Measurements from ENCODE around the gene ANKFY1.

ANKFY1 gene

DNA sequence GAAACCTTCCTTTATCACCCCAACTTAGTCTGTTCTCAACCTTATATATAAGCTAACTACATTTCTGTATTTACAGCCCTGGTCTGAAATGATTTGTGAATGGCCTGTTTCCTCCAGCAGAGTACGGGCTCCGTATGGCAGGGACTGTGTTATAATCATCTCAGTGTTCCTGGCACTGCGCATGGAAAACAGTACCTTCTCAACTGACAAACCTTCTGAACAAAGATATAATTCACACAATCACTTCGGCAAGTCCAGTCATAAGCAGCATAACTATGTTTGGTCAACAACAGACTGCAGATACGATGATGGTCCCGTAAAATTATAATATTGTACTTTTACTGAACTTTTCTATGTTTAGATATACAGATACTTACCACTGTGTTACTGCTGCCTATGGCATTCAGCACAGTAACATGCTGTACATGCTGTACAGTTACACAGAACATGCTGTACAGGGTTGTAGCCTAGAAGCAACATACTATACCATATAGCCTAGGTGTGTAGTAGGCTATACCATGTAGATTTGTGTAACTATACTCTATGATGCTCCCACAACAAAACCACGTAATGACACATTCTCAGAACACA lies 30.0 kb downstream of the ANKFY1 start:
- no peak for DNase-seq (ENCODE audit: extremely low read depth, low read depth)
- TF ChIP-seq, protein P1, sequence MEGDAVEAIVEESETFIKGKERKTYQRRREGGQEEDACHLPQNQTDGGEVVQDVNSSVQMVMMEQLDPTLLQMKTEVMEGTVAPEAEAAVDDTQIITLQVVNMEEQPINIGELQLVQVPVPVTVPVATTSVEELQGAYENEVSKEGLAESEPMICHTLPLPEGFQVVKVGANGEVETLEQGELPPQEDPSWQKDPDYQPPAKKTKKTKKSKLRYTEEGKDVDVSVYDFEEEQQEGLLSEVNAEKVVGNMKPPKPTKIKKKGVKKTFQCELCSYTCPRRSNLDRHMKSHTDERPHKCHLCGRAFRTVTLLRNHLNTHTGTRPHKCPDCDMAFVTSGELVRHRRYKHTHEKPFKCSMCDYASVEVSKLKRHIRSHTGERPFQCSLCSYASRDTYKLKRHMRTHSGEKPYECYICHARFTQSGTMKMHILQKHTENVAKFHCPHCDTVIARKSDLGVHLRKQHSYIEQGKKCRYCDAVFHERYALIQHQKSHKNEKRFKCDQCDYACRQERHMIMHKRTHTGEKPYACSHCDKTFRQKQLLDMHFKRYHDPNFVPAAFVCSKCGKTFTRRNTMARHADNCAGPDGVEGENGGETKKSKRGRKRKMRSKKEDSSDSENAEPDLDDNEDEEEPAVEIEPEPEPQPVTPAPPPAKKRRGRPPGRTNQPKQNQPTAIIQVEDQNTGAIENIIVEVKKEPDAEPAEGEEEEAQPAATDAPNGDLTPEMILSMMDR (IDR thresholded peaks at IDR 0.05; ENCODE audit: low read depth, low read length, missing control alignments) = no peak
- H3K4me3 ChIP-seq (replicated peaks; ENCODE audit: low read depth, low read length) = no peak overlapping the region

DNA sequence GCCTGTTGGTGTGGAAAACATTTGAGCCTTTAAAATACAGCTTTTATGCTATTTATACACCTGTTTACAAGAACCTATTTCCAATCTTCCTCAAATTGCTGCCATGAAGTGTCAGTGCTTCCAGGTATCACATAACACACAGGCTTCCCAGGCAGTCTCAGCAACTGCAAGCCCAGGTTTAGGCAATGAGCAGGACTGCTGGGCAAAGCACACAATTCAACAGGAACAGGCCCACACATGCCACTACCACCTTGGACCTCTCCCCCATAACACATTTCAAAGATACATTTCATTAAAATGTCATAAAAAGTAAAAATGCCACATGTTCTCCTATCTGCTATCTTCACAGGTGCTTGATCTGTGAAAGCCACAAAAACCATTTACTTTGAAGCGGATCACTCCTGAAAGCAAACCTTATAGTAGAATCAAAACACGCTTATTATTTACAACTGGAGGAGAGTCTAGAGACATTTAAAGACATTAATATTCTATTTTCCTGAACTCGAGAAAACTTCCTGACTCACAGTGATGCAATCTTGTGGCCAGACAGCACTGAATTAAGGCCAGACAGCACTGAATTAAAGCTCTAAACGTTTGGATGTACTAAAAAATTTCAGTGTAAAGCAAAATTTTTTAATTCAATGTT lies 31.5 kb downstream of the ANKFY1 start:
- TF ChIP-seq, protein P1 (IDR thresholded peaks at IDR 0.05; ENCODE audit: low read depth, low read length, missing control alignments) = no peak
- DNase-seq (ENCODE audit: extremely low read depth, low read depth) = no peak
- H3K4me3 ChIP-seq (replicated peaks; ENCODE audit: low read depth, low read length) = no peak overlapping the region

DNA sequence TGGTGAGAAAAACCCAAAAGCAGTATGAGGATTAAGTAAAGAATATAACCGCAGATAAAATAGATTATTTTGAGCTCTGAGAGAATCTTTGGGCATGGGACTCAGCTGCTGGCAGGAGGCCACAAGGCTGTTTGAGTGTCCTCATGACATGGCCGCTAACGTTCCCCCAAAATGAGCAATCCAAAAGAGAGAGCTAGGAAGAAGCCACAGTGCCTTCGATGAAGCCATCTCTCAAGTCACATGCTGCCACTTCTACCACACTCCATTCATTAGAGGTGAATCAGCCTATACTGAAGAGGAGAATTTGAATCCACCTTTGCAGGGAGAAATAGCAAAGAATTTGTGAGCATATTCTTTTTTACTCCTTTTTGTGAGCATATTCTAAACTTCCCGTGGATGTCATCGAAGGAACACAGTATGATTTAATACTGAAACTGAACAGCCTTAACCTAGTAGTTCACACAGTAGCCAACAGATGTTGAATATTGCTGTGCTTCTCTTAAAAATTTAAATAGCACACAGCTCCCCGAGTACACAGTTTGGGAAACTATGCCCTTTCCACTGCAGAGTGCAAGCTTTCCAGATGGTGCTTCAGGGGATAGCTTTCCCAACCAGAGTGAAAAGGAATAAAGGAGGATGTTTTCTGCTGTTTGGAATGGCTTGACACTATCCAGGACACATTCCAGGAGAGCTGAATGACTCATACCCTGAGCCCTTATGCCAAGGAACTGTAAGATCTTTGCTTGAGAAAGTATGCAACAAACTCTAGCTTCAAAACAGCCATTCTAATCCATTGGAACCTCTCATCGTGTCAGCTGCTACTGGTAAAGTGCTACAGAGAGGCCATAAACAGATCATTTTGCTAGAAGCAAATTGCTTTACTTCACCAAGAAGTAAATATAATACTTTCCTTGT lies 33.9 kb downstream of the ANKFY1 start:
- H3K4me3 ChIP-seq (replicated peaks; ENCODE audit: low read depth, low read length) = no peak overlapping the region
- TF ChIP-seq, protein P1 (IDR thresholded peaks at IDR 0.05; ENCODE audit: low read depth, low read length, missing control alignments) = no peak
- DNase-seq (ENCODE audit: extremely low read depth, low read depth) = peak; percentile 97

DNA sequence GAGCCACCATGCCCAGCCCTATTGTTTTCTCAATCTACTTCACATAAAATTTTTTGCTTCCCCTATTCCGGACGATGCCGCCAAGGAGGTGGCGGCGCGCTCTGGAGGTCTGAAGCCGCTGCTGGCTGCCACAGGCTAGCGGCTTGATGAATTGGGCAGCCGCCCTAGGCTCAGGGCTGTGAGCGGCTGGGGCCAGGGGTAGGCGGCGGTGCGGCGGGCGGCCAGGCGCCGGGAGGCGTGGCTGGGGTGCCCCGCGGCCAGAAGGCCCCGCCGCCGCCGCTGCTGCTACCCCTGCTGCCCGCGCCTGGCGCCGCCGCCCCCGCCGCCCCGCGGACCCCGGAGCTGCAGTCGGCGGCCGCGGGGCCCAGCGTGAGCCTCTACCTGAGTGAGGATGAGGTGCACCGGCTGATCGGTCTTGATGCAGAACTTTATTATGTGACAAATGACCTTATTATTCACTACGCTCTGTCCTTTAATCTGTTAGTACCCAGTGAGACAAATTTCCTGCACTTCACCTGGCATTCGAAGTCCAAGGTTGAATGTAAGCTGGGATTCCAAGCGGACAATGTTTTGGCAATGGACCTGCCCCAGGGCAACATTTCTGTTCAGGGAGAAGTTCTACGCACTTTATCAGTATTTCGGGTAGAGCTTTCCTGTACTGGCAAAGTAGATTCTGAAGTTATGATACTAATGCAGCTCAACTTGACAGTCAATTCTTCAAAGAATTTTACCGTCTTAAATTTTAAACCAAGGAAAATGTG lies 41.7 kb downstream of the ANKFY1 start:
- TF ChIP-seq, protein P1 (IDR thresholded peaks at IDR 0.05; ENCODE audit: low read depth, low read length, missing control alignments) = no peak
- no peak for DNase-seq (ENCODE audit: extremely low read depth, low read depth)

DNA sequence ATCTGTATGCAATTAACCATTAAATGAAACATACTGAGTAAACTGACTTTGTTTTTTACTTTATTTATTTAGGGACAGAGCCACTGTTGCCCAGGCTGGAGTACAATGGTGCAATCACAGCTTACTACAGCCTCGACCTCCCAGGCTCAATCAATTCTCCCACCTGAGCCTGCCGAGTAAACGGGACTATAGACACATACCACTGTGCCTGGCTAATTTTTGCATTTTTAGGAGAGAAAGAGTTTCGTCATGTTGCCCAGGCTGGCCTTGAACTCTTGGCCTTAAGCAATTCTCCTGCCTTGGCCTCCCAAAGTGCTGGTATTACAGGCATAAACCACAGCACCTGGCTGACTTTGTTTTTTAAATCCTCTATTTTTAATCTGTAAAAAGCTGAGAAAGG lies 42.6 kb downstream of the ANKFY1 start:
- no peak for DNase-seq (ENCODE audit: extremely low read depth, low read depth)
- H3K4me3 ChIP-seq (replicated peaks; ENCODE audit: low read depth, low read length) = no peak overlapping the region
- TF ChIP-seq, protein P1 (IDR thresholded peaks at IDR 0.05; ENCODE audit: low read depth, low read length, missing control alignments) = no peak

More for the DNA sequence above, 41.7 kb downstream of the ANKFY1 start:
- no peak overlapping the region for H3K4me3 ChIP-seq (replicated peaks; ENCODE audit: low read depth, low read length)

DNA sequence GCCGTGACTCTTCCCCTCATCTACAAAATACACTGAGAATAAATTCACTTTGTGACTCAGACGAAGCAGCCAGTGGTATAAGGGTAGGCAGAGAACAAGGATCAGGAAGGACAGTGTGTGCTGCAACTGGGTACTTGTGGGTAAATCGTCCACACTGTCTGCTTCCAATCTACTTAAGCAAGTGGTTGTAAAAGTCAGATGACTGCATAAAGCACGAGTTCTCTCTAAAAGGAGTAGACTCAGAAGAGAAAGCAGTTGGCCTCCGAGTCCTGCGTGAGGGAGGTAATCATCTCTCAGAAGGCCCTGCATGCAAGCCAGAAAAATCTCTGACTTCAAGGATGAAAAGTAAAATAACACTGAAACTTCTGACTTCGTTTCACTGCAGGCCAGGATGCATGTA lies 43.1 kb downstream of the ANKFY1 start:
- H3K4me3 ChIP-seq (replicated peaks; ENCODE audit: low read depth, low read length) = no peak overlapping the region
- DNase-seq (ENCODE audit: extremely low read depth, low read depth) = no peak
- TF ChIP-seq, protein P1 (IDR thresholded peaks at IDR 0.05; ENCODE audit: low read depth, low read length, missing control alignments) = no peak
